ENCODE measurements around the gene SPATA32.

- TF ChIP-seq PATZ1 (CRISPR knock-in tag; IDR thresholded peaks at IDR 0.05; ENCODE audit: borderline replicate concordance) (no peak), ZNF8 (CRISPR knock-in tag; IDR thresholded peaks at IDR 0.05) (no peak)
Measured at GRCh38 chr17:45306623-45307022, 44.7 kb upstream of the SPATA32 start.

Data from SK-N-SH treated with all-trans-retinoic acid at 6 μM for 48 hours (cell line).